ENCODE measurements around the gene TNNI2.
"Not testable (repeated sequence)": the region's sequence is repeated elsewhere in the genome, so short reads cannot be mapped to it uniquely, and the experiment has no call there.

Gene TNNI2

GRCh38 chr11:1875851-1876301, 37.1 kb downstream of the TNNI2 start:
- DNase-seq = not testable (repeated sequence)

- no peak for DNase-seq
Measured at GRCh38 chr11:1876361-1877063, 37.7 kb downstream of the TNNI2 start.

GRCh38 chr11:1877211-1878136, 38.7 kb downstream of the TNNI2 start:
- no peak for DNase-seq

GRCh38 chr11:1878137-1879031, 39.6 kb downstream of the TNNI2 start:
- DNase-seq = no peak

DNA sequence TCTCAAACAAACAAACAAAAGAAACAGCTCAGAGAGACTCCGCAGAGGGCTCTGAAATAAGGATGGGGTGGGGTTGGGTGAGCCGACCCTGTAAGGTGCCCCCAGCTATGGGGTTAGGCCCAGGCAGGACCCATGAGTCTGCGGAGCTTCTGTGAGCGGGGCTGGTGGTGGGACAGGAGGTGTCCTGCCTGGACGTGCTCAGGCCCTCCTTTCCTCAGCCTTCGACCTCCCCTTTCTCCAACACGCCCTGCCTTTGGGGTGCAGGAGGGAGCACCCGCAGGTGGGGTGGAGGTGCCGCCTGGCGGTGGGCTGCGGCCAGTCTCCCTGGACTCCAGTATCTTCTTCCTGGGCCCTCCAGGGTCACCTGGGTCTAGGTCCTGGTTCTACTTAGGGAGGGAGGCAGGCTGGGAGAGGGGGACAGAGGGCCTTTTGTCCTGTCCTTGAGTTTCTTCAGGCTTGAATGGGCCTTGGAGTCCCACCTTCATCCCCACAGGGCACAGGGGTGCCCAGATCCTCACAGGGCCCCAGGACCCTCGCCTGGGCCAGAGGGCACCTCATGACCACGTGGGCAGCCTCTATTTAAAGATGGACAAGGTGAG, 40.7 kb downstream of the TNNI2 start:
- DNase-seq = no peak

- DNase-seq = peak in 1 of 2 donors; percentile 14
Measured at GRCh38 chr11:1879941-1880720, 41.4 kb downstream of the TNNI2 start.

DNA sequence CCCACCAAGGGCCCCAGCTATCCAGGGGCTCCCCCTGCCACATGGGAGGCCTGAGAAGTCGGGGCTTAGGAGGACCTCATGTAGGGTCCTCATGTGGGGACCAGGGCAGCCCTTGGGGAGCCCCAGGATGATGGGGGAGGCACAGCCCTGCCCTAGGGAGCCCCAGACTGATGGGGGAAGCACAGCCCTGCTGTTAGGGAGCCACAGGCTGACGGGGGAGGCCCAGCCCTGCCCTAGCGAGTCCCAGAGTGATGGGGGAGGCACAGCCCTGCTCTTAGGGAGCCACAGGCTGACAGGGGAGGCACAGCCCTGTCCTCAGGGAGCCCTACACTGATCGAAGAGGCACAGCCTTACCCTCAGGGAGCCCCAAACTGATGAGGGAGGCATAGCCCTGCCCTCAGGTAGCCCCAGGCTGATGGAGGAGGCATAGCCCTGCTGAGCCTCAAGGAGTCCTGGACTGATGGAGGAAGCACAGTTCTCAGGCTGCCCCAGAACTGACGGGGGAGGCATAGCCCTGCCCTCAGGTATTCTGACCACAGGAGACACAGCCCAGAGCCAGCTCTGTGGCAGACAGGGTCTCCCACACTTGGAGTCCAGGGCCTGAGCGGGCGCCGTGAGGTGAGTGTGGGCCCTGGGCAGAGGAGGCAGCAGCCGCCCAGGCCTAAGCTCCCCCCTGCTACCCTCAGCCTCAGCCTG, 42.1 kb downstream of the TNNI2 start:
- no peak for DNase-seq

DNA sequence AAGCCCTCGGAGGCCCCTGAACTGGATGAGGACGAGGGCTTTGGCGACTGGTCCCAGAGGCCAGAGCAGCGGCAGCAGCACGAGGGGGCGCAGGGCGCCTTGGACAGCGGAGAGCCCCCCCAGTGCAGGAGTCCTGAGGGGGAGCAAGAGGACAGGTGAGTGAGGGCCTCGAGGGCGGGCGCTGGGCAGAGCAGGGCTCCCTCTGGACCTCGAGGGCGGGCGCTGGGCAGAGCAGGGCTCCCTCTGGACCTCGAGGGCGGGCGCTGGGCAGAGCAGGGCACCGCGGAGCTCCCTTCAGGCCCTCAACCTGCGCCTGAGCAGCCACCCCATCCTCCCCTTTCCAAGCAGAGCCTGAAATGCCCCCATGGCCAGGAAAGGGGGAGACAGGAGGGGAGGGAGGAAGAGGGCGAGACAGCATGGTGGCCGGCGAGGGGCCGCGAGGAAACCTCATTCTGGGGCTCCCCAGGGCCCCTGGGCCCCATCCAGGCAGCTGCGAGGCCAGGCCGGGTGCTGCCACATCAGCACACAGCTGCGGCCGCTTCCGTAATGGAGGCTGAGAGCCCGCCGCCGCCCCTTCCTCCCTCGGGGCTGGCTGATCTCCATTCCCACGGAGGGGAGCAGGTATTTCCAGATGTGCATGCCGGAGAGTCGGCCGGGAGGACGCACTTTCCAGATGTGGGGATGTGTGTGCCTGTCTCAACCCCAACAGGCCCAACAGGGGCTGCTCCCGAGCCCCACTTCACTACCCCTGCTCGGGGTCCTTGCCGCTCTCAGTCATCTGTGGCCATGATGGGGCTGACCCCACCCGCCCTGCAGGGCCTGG, 42.9 kb downstream of the TNNI2 start:
- no peak for DNase-seq

- DNase-seq = peak; percentile 35 to 88
Measured at GRCh38 chr11:1882265-1883238, 43.8 kb downstream of the TNNI2 start.

- no peak for DNase-seq
Measured at GRCh38 chr11:1883346-1884302, 44.8 kb downstream of the TNNI2 start.

DNA sequence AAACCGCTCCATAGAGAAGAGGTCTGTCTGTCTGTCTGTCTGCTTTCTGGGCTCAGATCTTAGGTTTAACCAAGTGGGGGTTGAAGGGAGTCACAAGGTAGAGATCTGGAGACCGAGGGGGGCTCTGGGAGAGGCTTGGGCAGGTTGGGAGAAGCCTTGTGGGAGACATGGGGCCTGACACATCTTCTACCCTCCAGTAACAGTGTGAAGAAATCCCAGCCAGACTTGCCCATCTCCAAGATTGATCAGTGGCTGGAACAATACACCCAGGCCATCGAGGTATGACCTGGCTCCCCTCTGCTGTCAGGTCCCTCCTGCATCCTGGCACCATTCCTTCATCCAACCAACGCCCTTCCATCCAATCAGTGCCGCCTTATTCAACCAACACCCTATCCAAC, 45.5 kb downstream of the TNNI2 start:
- no peak for DNase-seq

GRCh38 chr11:1886551-1886950, 47.8 kb downstream of the TNNI2 start:
- not testable (repeated sequence) for DNase-seq

- DNase-seq = no peak
Measured at GRCh38 chr11:1887451-1888346, 48.9 kb downstream of the TNNI2 start.

DNA sequence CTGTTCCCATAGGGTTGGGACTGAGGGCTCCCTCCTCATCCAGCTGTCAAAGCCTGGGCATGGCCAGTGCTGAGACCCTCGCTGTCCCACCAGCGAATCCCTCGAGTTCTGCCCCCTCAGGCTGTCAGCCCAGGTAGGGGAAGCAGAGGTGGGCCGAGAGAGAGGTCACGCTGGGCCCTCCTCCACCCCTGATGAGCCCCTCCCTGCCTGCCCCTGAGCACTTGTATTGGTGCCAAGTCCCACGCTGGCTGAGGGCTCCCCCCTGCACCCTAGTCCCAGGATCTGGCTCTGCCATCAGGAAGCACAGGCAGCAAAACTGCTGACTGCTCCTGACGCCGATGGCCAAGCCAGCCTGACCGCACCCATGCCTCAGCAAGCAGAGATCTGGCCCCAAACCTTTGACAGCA, 49.6 kb downstream of the TNNI2 start:
- DNase-seq = no peak

DNA sequence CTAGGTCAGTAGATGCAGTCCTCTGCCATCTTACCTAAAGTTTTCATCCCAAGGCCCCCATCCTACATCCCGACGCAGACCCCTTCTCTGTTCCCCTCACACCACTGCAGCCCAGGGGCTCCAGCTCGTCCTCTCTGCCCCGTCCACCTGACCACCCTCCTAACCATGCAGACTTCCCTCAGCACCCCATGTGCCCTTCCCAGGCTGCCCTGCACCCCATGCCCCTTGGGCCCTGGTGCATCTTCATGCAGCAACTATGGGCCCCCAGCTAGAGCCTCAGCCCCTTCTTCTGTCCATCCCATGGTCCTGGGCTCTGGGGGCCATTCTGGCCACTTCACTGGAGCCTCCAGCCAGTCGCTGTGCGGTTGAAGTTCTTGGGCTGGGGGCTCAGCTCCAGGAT, 50.0 kb downstream of the TNNI2 start:
- DNase-seq = no peak

DNA sequence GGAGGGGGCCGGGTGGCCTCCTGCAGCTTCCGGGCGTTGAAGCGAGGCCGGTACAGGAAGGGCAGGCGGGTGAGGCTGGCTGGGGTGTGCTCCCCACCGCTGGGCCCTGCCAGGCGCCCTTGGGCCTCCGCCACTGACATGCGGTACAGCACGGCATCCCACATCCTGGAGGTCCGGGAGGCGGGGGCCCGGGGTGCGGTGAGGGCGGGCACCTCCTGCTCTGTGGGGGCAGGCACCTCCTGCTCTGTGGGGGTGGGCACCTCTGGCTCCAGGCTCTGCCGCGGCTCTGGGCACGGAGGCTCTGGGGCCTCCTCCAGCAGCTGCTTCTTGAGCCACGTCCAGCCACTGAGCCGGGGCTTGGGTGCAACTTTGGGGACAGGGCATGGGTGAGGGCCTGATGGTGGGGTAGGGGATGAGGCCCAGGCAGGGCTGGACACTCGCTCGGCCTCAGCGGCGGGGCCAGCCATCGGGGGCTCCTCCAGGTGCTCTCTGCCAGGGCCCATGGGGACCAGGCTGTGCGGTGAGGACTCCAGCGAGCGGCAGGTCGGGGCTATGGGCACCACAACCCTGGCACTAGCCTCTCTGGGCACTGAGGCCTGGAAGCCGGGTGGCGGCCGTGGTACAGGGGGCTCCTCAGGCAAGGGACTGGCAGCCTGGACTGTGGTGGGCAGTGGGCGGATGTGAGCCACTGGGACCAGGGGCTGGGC, 50.6 kb downstream of the TNNI2 start:
- no peak for DNase-seq
